WTC11 (cell line): ENCODE data around the gene RPS29. TPM values are rescaled to one million over a fixed set of nuclear protein-coding genes. Genes with fewer than 3 reads are reported as not detected.

Source experiments
- ATAC-seq: fragments of 200-7000 bp; cut with Tn5 transposase; 2 replicates; pipeline ENCODE4 v1.10.0; 2021; ENCODE audit warnings: mild to moderate bottlenecking, moderate library complexity
- CTCF ChIA-PET: fragments of 300-600 bp; sonication (Branson Sonifier 250); formaldehyde crosslinking; loops from one replicate; lab custom pipeline; 2021; ENCODE audit warnings: antibody characterized with exemption; lab: Charles Lee
- POLR2A ChIA-PET: fragments of 350-600 bp; sonication (Branson Sonifier 250); formaldehyde crosslinking; loops from one replicate; lab custom pipeline; 2021; ENCODE audit warnings: antibody characterized with exemption; lab: Charles Lee
- DNase-seq: peaks from one replicate; pipeline ENCODE4 v3.0.0; 2021; ENCODE audit warnings: low spot score
- H3K27ac Mint-ChIP-seq: 2 replicates; pipeline ENCODE4 v1.8.0; 2021; ENCODE audit warnings: mixed read lengths
- H3K27me3 Mint-ChIP-seq: 2 replicates; pipeline ENCODE4 v1.8.0; 2021; ENCODE audit warnings: low read depth, mild to moderate bottlenecking, moderate library complexity, mixed read lengths
- H3K36me3 Mint-ChIP-seq: 2 replicates; pipeline ENCODE4 v1.8.0; 2021; ENCODE audit warnings: mixed read lengths
- H3K4me1 Mint-ChIP-seq: 2 replicates; pipeline ENCODE4 v1.8.0; 2022; ENCODE audit warnings: mixed read lengths
- H3K4me3 Mint-ChIP-seq: 2 replicates; pipeline ENCODE4 v1.8.0; 2021; ENCODE audit warnings: mild to moderate bottlenecking, moderate library complexity, mixed read lengths
- H3K9me3 Mint-ChIP-seq: 2 replicates; pipeline ENCODE4 v1.8.0; 2021; ENCODE audit warnings: mixed read lengths
- ATF3 ChIP-seq: sonication (generic); formaldehyde crosslinking; conservative IDR thresholded peaks from 2 replicates; pipeline ENCODE4 v1.8.1; 2022; ENCODE audit warnings: mild to moderate bottlenecking, missing genetic modification reagents
- ATF6 ChIP-seq: sonication (generic); formaldehyde crosslinking; IDR thresholded peaks from 2 replicates; pipeline ENCODE4 v1.8.1; 2023; ENCODE audit warnings: mild to moderate bottlenecking, missing genetic modification reagents
- CREM ChIP-seq: sonication (generic); formaldehyde crosslinking; IDR thresholded peaks from 2 replicates; pipeline ENCODE4 v1.8.1; 2022; ENCODE audit warnings: mild to moderate bottlenecking, missing genetic modification reagents, moderate library complexity
- CTCF ChIP-seq: fragments of 200-600 bp; IDR thresholded peaks from 2 replicates; pipeline ENCODE4 v1.8.0; 2022; ENCODE audit warnings: antibody characterized with exemption
- JAZF1 ChIP-seq: fragments of 250-450 bp; sonication (Bioruptor Pico); IDR thresholded peaks from 2 replicates; pipeline ENCODE4 v1.9.0; 2021; ENCODE audit warnings: moderate library complexity, mild to moderate bottlenecking, inconsistent platforms
- USF2 ChIP-seq: sonication (generic); formaldehyde crosslinking; IDR thresholded peaks from 2 replicates; pipeline ENCODE4 v1.8.1; 2023; ENCODE audit warnings: mild to moderate bottlenecking, missing genetic modification reagents, moderate library complexity
- ZMAT4 ChIP-seq: fragments of 250-450 bp; sonication (Bioruptor Pico); IDR thresholded peaks from 2 replicates; pipeline ENCODE4 v1.9.0; 2021; ENCODE audit warnings: mild to moderate bottlenecking
- ZNF138 ChIP-seq: sonication (generic); formaldehyde crosslinking; conservative IDR thresholded peaks from 2 replicates; pipeline ENCODE4 v1.8.1; 2022; ENCODE audit warnings: mild to moderate bottlenecking, moderate library complexity, missing genetic modification reagents
- ZNF281 ChIP-seq: sonication (generic); formaldehyde crosslinking; IDR thresholded peaks from 2 replicates; pipeline ENCODE4 v1.8.0; 2023; ENCODE audit warnings: mild to moderate bottlenecking, missing genetic modification reagents
- ZNF671 ChIP-seq: fragments of 250-450 bp; sonication (Bioruptor Pico); IDR thresholded peaks from 2 replicates; pipeline ENCODE4 v1.8.0; 2021; ENCODE audit warnings: mild to moderate bottlenecking
- total RNA-seq: library from RNA; stranded (reverse); gene quantifications from 3 replicates; pipeline ENCODE4 v1.2.3, GENCODE V29; 2021

The RPS29 gene
- total RNA-seq, 1 experiment from 2014 or later, result 2,168 TPM

GRCh38 chr14:49584058-49584457 is 2.1 kb downstream of the RPS29 start:
- ATAC-seq, result no peak
- no peaks in the 10 kb centered on the region for H3K9me3 Mint-ChIP-seq
- CTCF ChIA-PET, result interaction anchor here (0.8 kb wide), 1 partner anchor 34 kb away, joined by 3 read pairs; no protein-coding TSS in a partner anchor

More at GRCh38 chr14:49584058-49584457, 2.1 kb downstream of the RPS29 start:
- Mint-ChIP-seq H3K27ac (peak overlapping the region; percentile 97), H3K4me3 (peak overlapping the region; percentile 95), H3K36me3 (peaks cover 46% of the 10 kb centered on the region), H3K27me3 (peaks cover 4% of the 10 kb centered on the region; the same call in 1 of the 2 replicates)
- DNase-seq, result no peak
- no peak for TF ChIP-seq ATF3
- TF ChIP-seq USF2 (CRISPR knock-in tag), result no peak
- TF ChIP-seq JAZF1 (CRISPR knock-in tag), result no peak
- no peak for TF ChIP-seq CREM (CRISPR knock-in tag)
- no peak for TF ChIP-seq ZNF138
- TF ChIP-seq ATF6 (CRISPR knock-in tag), result no peak
- no peak for TF ChIP-seq ZNF281 (CRISPR knock-in tag)
- TF ChIP-seq CTCF, result no peak
- no peak for TF ChIP-seq ZMAT4 (CRISPR knock-in tag)
- no peak for TF ChIP-seq ZNF671 (CRISPR knock-in tag)
- TF ChIP-seq, all 79 proteins: peak for 0
- H3K4me1 Mint-ChIP-seq, result peaks cover 39% of the 10 kb centered on the region
- POLR2A ChIA-PET, result interaction anchor here (3.9 kb wide), 1 partner anchor 14 kb away, joined by 26 read pairs; the partner anchor contains the start of gene LRR1
